ENCODE results near the gene PARD3.

PARD3 gene

GRCh38 chr10:34323192-34323591 is 491.9 kb downstream of the PARD3 start:
- no peak for DNase-seq (ENCODE audit: low read depth)
- TF ChIP-seq CTCF (IDR thresholded peaks at IDR 0.05; ENCODE audit: control insufficient read depth, extremely low read depth, insufficient read depth): no peak
- H3K4me3 ChIP-seq (ENCODE audit: low read depth, low read length): no peak overlapping the region

- no peak overlapping the region for H3K4me3 ChIP-seq (ENCODE audit: low read depth, low read length)
- no peak for DNase-seq (ENCODE audit: low read depth)
- TF ChIP-seq CTCF (IDR thresholded peaks at IDR 0.05; ENCODE audit: control insufficient read depth, extremely low read depth, insufficient read depth): no peak
Observed at GRCh38 chr10:34320265-34320664, 494.8 kb downstream of the PARD3 start.

- H3K4me3 ChIP-seq (ENCODE audit: low read depth, low read length): no peak overlapping the region
- peak; percentile 95 for DNase-seq (ENCODE audit: low read depth)
- TF ChIP-seq CTCF (IDR thresholded peaks at IDR 0.05; ENCODE audit: control insufficient read depth, extremely low read depth, insufficient read depth): no peak
Observed at GRCh38 chr10:34319197-34319846, 495.8 kb downstream of the PARD3 start.

- no peak for DNase-seq (ENCODE audit: low read depth)
- no peak overlapping the region for H3K4me3 ChIP-seq (ENCODE audit: low read depth, low read length)
- TF ChIP-seq CTCF (IDR thresholded peaks at IDR 0.05; ENCODE audit: control insufficient read depth, extremely low read depth, insufficient read depth): no peak
Observed at GRCh38 chr10:34316154-34316553, 498.9 kb downstream of the PARD3 start.

- H3K4me3 ChIP-seq (ENCODE audit: low read depth, low read length): no peak overlapping the region
- no peak for TF ChIP-seq CTCF (IDR thresholded peaks at IDR 0.05; ENCODE audit: control insufficient read depth, extremely low read depth, insufficient read depth)
- DNase-seq (ENCODE audit: low read depth): no peak
Observed at GRCh38 chr10:34314457-34314856, 500.6 kb downstream of the PARD3 start.

GRCh38 chr10:34313888-34314287 is 501.2 kb downstream of the PARD3 start:
- no peak for DNase-seq (ENCODE audit: low read depth)
- TF ChIP-seq CTCF (IDR thresholded peaks at IDR 0.05; ENCODE audit: control insufficient read depth, extremely low read depth, insufficient read depth): no peak
- H3K4me3 ChIP-seq (ENCODE audit: low read depth, low read length): no peak overlapping the region

GRCh38 chr10:34313353-34313752 is 501.7 kb downstream of the PARD3 start:
- no peak for DNase-seq (ENCODE audit: low read depth)
- TF ChIP-seq CTCF (IDR thresholded peaks at IDR 0.05; ENCODE audit: control insufficient read depth, extremely low read depth, insufficient read depth): no peak
- no peak overlapping the region for H3K4me3 ChIP-seq (ENCODE audit: low read depth, low read length)
